Bronchial epithelial cell (primary cell): ENCODE measurements around the gene EML5. TPM values are rescaled to one million over a fixed set of nuclear protein-coding genes. Genes with fewer than 3 reads are reported as not detected.

Source experiments
- DNase-seq: peaks from one replicate; pipeline ENCODE4 v3.0.0-alpha.2; 2010; ENCODE audit warnings: low read depth
- FAIRE-seq: peaks from 2 replicates; lab custom pipeline; 2011; peaks lifted over from hg19 to GRCh38; lab: Jason Lieb, UNC
- H3K27me3 ChIP-seq: 2 replicates; pipeline ENCODE4 v1.5.1; 2011; ENCODE audit warnings: low read length; ENCODE audit not compliant: control insufficient read depth, insufficient read depth
- H3K36me3 ChIP-seq: 2 replicates; pipeline ENCODE4 v1.5.1; 2011; ENCODE audit warnings: low read length; ENCODE audit not compliant: control insufficient read depth, insufficient read depth
- H3K4me3 ChIP-seq: 2 replicates; pipeline ENCODE4 v1.5.1; 2011; ENCODE audit warnings: mild to moderate bottlenecking, low read depth, low read length, control low read depth
- total RNA-seq: library from RNA; depleted of rRNA; stranded (reverse); fragments of >200 nt; gene quantifications from 2 replicates; pipeline ENCODE4 v1.2.1, GENCODE V29; 2014
- TF ChIP-seq, protein P1 (sequence below): IDR thresholded peaks from 2 replicates; pipeline ENCODE4 v1.5.1; 2011; ENCODE audit warnings: mild to moderate bottlenecking, moderate library complexity, low read length, control low read depth, inconsistent platforms; ENCODE audit not compliant: insufficient read depth, severe bottlenecking

EML5 gene
- total RNA-seq, 1 donor from 2014 or later = not detected

DNA sequence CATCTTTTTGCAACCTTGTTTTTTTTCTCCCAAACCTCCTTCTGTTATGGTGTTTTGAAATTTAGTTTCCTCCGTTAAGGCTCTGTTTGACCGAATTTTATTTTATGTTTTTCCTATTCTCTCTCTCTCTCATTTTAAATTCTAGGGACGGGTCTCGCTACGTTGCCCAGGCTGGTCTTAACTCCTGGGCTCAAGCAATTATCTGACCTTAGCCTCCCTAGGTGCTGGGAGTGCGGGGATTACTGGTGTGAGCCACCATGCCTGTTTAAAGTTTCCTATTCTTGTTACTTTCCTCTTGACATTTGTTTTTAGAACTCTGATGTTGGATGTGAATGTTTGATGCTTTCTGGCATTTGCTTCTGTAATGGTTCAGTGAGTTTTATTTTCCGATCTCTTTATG lies 228.9 kb downstream of the EML5 start:
- Histone ChIP-seq H3K4me3 (peak overlapping the region; percentile 98), H3K36me3 (peaks cover 1% of the 10 kb centered on the region), H3K27me3 (no peaks in the 10 kb centered on the region)
- FAIRE-seq (no peak), DNase-seq (no peak)
- TF ChIP-seq, protein P1, sequence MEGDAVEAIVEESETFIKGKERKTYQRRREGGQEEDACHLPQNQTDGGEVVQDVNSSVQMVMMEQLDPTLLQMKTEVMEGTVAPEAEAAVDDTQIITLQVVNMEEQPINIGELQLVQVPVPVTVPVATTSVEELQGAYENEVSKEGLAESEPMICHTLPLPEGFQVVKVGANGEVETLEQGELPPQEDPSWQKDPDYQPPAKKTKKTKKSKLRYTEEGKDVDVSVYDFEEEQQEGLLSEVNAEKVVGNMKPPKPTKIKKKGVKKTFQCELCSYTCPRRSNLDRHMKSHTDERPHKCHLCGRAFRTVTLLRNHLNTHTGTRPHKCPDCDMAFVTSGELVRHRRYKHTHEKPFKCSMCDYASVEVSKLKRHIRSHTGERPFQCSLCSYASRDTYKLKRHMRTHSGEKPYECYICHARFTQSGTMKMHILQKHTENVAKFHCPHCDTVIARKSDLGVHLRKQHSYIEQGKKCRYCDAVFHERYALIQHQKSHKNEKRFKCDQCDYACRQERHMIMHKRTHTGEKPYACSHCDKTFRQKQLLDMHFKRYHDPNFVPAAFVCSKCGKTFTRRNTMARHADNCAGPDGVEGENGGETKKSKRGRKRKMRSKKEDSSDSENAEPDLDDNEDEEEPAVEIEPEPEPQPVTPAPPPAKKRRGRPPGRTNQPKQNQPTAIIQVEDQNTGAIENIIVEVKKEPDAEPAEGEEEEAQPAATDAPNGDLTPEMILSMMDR = no peak

DNA sequence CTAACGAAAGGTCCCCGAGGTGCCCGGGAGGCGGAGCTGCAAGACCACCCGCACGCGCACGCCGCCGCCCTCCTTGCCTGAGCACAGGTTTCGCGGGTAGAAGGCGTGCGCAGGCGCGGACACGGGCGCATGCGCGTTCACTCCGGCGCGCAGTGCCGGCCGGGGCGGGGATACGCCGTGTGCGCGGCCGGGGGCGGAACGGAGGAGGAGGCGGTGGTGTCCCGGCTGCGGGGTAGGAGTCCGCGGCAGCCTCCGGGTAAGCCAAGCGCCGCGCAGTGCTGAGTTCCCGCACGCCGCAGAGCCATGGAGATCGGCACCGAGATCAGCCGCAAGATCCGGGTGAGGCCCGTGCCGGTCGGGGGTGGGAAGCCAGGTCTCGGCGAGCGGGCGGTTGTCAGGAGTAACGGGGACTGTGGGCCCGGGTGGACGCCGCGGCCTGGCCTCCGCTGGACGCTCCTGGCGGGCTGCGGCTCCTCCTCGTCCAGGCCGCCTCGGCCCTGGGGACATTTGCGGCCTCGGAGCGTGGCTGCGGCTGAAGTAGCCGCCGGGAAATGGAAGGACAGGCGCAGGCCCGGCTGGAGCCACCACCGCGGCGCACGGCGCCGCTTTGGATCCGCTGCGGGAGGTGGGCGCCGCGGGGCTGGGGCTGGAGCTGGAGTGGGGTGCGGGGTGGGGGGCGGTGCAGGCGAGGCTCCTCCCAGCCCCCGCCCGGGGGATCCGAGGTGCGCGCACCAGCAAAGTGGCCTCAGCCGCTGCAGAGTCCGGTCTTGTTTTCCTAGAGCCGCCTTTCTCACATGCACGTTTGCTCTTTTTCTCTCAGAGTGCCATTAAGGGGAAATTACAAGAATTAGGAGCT lies 229.7 kb downstream of the EML5 start, which contains the start of gene ZC3H14:
Gene ZC3H14, plus strand, starts transcription at position 207 of the 856 bp plus-strand sequence. Its CDS starts 97 bp downstream, at position 304.
- DNase-seq (peak; percentile 68), FAIRE-seq (no peak)
- H3K27me3 ChIP-seq = no peaks in the 10 kb centered on the region
- peak within 1 kb of the TSS; percentile 98 for H3K4me3 ChIP-seq
- TF ChIP-seq, protein P1 = no peak
- H3K36me3 ChIP-seq = no peaks in the 10 kb centered on the region

DNA sequence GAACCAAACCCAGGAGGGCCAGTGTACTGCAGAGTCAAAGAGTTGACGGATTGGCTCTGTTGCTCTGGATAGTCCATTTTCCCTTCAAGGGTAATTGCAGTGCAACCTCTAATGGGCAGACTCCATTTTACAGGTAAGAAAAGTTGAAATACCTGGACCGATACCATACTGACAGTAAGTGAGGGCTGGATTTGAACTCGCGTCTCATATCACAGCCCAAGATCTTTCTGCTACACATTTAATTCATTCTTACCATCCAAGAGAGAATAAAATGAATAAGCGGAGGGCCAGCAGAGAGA lies 230.3 kb downstream of the EML5 start:
- DNase-seq (no peak), FAIRE-seq (no peak)
- TF ChIP-seq, protein P1 = no peak
- no peaks in the 10 kb centered on the region for H3K27me3 ChIP-seq
- peak overlapping the region; percentile 98 for H3K4me3 ChIP-seq
- no peaks in the 10 kb centered on the region for H3K36me3 ChIP-seq

Other genes starting within 250 kb of the EML5 start
- gene PTPN21, start 237.9 kb downstream of the EML5 start, total RNA-seq = 6.1 and 7.6 TPM in 2 replicates
- gene ZC3H14, start 229.9 kb downstream of the EML5 start, total RNA-seq = 41.9 and 42.1 TPM in 2 replicates
- 9.0 and 11.3 TPM in 2 replicates for gene TTC8, start 31.7 kb upstream of the EML5 start, total RNA-seq